Measurements from ENCODE around the gene PTPRF. TPM values are rescaled to one million over a fixed set of nuclear protein-coding genes. Genes with fewer than 3 reads are reported as not detected.

The PTPRF gene
- total and polyA plus RNA-seq, 10 donors = 2.7 to 25.0 (median 10.8) TPM

DNA sequence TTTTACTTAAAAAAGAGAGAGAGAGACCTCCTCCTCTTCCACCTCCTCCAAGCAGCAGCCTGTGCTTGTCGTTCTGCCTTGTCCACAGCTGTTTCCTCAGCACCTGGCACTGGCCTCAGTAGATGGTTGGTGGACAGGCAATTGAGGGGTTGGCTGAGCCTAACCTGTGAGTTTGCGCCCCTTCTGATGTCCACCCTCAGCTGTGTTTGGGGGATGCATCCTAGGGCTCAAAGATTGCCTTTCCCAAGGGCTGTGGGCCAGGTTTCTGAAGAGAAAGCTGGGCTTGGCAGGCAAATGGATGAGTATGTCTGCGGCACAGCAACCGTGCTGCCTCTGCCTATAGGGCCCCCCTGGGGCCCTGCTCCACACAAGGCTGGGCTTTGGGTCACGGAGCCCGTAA is 84.2 kb downstream of the PTPRF start:
- H3K4me3 ChIP-seq = no peak overlapping the region
- H3K27ac ChIP-seq = no peak overlapping the region
- H3K4me1 ChIP-seq = no peaks in the 10 kb centered on the region
- intact Hi-C loops (cut with DNase I; ENCODE audit: low total_unique reads) = no loop called here
- H3K36me3 ChIP-seq = peaks cover 0 to 24% (median 2%) of the 10 kb centered on the region in 6 donors
- H3K9me3 ChIP-seq = no peaks in the 10 kb centered on the region
- TF ChIP-seq, protein P1, sequence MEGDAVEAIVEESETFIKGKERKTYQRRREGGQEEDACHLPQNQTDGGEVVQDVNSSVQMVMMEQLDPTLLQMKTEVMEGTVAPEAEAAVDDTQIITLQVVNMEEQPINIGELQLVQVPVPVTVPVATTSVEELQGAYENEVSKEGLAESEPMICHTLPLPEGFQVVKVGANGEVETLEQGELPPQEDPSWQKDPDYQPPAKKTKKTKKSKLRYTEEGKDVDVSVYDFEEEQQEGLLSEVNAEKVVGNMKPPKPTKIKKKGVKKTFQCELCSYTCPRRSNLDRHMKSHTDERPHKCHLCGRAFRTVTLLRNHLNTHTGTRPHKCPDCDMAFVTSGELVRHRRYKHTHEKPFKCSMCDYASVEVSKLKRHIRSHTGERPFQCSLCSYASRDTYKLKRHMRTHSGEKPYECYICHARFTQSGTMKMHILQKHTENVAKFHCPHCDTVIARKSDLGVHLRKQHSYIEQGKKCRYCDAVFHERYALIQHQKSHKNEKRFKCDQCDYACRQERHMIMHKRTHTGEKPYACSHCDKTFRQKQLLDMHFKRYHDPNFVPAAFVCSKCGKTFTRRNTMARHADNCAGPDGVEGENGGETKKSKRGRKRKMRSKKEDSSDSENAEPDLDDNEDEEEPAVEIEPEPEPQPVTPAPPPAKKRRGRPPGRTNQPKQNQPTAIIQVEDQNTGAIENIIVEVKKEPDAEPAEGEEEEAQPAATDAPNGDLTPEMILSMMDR (IDR thresholded peaks at IDR 0.05 in 8 of 11, conservative IDR thresholded peaks at IDR 0.05 in 3 of 11) = no peak
- no peak for TF ChIP-seq POLR2A (IDR thresholded peaks at IDR 0.05)
- TF ChIP-seq POLR2AphosphoS5 (IDR thresholded peaks at IDR 0.05) = no peak
- DNase-seq = no peak
- WGBS, 5 donors = 83 to 89% (median 86%) methylated on average over 5 to 6 of the region's 6 CpGs
- H3K27me3 ChIP-seq (replicated peaks in 1 of 7) = no peaks in the 10 kb centered on the region

DNA sequence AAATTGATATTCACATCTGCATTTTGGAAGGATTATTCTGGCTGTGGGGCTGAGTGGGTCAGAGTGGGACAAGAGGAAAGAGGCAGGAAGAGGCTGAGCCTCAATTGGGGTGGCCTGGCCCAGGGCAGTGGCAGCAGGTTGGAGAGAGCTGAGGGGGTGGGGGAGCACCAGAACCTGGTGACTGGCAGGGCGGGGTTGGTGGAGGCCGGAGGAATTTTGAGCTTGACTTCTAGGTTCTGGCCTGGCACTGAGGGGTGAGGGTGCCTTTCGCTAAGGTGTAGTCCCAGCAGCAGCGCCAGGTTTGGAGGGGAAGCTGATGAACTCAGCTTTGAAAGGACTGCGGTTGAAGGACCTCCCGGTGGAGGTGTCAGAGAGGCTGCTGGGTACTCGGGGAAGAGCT is 85.7 kb downstream of the PTPRF start:
- DNase-seq = no peak

DNA sequence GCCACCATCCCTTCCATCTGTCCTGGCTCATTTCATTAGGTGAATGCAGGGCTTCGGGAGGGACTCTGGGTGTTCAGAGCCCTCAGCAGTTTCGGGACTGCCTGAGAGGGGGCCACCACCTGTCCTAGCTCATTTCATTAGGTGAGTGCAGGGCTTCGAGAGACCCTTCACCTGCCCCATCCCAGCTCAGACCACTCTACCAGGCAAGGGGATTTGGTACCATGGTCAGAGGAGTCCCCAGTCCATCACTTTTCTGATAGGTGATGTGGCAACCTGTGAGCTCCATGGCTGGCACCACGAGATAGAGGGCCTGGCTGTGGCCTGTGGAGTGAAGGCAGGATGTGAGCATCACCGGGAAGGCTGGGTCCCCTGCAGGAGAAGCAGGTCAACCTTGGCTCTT is 86.3 kb downstream of the PTPRF start:
- no peak overlapping the region for H3K4me3 ChIP-seq
- H3K4me1 ChIP-seq = no peaks in the 10 kb centered on the region
- H3K9me3 ChIP-seq = no peaks in the 10 kb centered on the region
- no peaks in the 10 kb centered on the region for H3K27me3 ChIP-seq (replicated peaks in 1 of 7)
- no peak overlapping the region for H3K27ac ChIP-seq
- DNase-seq = no peak
- H3K36me3 ChIP-seq = peaks cover 0 to 42% (median 2%) of the 10 kb centered on the region in 6 donors
- intact Hi-C loops (cut with DNase I; ENCODE audit: low total_unique reads) = no loop called here
- no peak for TF ChIP-seq POLR2A (IDR thresholded peaks at IDR 0.05)
- no peak for TF ChIP-seq POLR2AphosphoS5 (IDR thresholded peaks at IDR 0.05)
- TF ChIP-seq, protein P1 (IDR thresholded peaks at IDR 0.05 in 8 of 11, conservative IDR thresholded peaks at IDR 0.05 in 3 of 11) = no peak
- 77 to 93% (median 83%) methylated on average over 5 of the region's 5 CpGs for WGBS, 5 donors

More for the DNA sequence above, 85.7 kb downstream of the PTPRF start:
- 87 to 96% (median 93%) methylated on average over 7 of the region's 7 CpGs for WGBS, 5 donors
- no peaks in the 10 kb centered on the region for H3K4me1 ChIP-seq
- peaks cover 0 to 36% (median 2%) of the 10 kb centered on the region in 6 donors for H3K36me3 ChIP-seq
- no peak overlapping the region for H3K4me3 ChIP-seq
- H3K27ac ChIP-seq = no peak overlapping the region
- no peaks in the 10 kb centered on the region for H3K9me3 ChIP-seq
- H3K27me3 ChIP-seq (replicated peaks in 1 of 7) = no peaks in the 10 kb centered on the region
- TF ChIP-seq, protein P1 (IDR thresholded peaks at IDR 0.05 in 8 of 11, conservative IDR thresholded peaks at IDR 0.05 in 3 of 11) = no peak
- TF ChIP-seq POLR2A (IDR thresholded peaks at IDR 0.05) (no peak), POLR2AphosphoS5 (IDR thresholded peaks at IDR 0.05) (no peak)
- intact Hi-C loops (cut with DNase I; ENCODE audit: low total_unique reads) = no loop called here

DNA sequence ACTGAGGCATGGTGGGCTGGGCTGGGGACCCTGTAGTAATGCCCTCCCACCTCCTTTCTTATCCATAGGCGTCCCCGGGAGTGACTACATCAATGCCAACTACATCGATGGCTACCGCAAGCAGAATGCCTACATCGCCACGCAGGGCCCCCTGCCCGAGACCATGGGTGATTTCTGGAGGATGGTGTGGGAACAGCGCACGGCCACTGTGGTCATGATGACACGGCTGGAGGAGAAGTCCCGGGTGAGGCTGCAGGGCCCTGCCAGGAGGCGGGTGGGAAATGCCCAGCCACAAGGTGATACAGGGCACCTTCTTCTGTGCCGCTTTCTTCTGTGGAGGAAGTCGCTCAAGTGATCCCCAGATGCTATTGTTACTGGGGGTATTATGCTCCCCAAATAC is 87.0 kb downstream of the PTPRF start:
- peaks cover 0 to 45% (median 2%) of the 10 kb centered on the region in 6 donors for H3K36me3 ChIP-seq

More for the DNA sequence above, 87.0 kb downstream of the PTPRF start:
- Histone ChIP-seq H3K4me1 (no peaks in the 10 kb centered on the region), H3K9me3 (no peaks in the 10 kb centered on the region), H3K4me3 (no peak overlapping the region), H3K27me3 (replicated peaks in 1 of 7) (no peaks in the 10 kb centered on the region), H3K27ac (no peak overlapping the region)
- no peak for TF ChIP-seq POLR2AphosphoS5 (IDR thresholded peaks at IDR 0.05)
- TF ChIP-seq, protein P1 (IDR thresholded peaks at IDR 0.05 in 8 of 11, conservative IDR thresholded peaks at IDR 0.05 in 3 of 11) = no peak
- TF ChIP-seq POLR2A (IDR thresholded peaks at IDR 0.05) = no peak
- WGBS, 5 donors = 91 to 95% (median 93%) methylated on average over 10 to 14 of the region's 14 CpGs
- DNase-seq = no peak
- intact Hi-C loops (cut with DNase I; ENCODE audit: low total_unique reads) = no loop called here

Measured in spleen (tissue), 11 donors.